ENCODE measurements around the gene USE1. TPM values are rescaled to one million over a fixed set of nuclear protein-coding genes. Genes with fewer than 3 reads are reported as not detected.

The USE1 gene
- total RNA-seq, 4 donors from 2014 or later = 17.3 to 25.2 (median 21.6) TPM

DNA sequence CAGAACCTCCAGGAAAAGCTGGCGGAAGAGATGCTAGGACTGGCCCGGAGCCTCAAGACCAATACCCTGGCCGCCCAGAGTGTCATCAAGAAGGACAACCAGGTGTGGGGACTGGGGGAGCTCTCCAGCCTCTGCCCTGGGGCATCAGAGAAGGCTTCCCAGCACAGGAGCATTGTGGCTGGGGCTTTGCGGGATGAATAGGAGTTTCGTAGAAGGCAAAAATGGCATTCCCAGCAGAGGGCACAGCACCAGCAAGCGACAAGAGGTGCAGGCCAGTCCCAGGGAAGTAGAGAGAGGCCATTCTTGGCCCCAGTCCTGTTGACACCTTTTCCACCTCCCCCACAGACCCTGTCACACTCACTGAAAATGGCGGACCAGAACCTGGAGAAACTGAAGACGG lies 4.1 kb downstream of the USE1 start:
- 98% methylated on average over 7 of the region's 8 CpGs for WGBS
- TF ChIP-seq EP300 (IDR thresholded peaks at IDR 0.05) (no peak), POLR2A (IDR thresholded peaks at IDR 0.05) (no peak), POLR2AphosphoS5 (IDR thresholded peaks at IDR 0.05) (no peak)
- TF ChIP-seq, protein P1, sequence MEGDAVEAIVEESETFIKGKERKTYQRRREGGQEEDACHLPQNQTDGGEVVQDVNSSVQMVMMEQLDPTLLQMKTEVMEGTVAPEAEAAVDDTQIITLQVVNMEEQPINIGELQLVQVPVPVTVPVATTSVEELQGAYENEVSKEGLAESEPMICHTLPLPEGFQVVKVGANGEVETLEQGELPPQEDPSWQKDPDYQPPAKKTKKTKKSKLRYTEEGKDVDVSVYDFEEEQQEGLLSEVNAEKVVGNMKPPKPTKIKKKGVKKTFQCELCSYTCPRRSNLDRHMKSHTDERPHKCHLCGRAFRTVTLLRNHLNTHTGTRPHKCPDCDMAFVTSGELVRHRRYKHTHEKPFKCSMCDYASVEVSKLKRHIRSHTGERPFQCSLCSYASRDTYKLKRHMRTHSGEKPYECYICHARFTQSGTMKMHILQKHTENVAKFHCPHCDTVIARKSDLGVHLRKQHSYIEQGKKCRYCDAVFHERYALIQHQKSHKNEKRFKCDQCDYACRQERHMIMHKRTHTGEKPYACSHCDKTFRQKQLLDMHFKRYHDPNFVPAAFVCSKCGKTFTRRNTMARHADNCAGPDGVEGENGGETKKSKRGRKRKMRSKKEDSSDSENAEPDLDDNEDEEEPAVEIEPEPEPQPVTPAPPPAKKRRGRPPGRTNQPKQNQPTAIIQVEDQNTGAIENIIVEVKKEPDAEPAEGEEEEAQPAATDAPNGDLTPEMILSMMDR (IDR thresholded peaks at IDR 0.05) = no peak
- DNase-seq (ENCODE audit: low spot score in 2 of 2) = no peak

DNA sequence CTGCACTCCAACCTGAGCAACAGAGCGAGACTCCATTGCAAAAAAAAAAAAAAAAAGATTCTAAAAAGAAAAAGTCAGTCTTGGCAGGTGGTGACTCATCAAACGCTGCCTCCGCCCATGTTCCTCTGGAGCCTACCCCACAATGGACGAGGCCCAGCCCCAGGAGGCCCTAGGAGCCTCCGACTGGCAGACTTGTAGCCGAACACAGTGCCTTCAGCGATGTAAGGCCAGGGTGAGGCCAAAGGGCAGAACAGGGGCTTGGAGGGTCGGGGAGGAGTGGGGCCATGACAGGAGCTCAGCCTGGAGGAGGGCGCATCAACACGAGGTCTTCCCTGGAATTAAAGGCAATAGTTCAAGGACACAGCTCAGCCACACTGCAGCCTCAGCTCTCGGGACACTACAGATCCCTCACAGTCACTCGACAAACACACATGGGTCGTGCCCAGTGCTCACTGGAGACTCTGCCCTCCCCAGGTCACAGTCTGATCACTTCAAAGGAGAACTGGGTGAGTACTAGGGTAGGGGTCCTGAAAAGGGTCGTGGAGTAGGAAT lies 5.1 kb downstream of the USE1 start:
- WGBS = 23% methylated on average over 12 of the region's 14 CpGs
- peaks cover 15% of the 10 kb centered on the region for H3K4me1 ChIP-seq
- H3K36me3 ChIP-seq = peaks cover 14% of the 10 kb centered on the region
- no peak for DNase-seq (ENCODE audit: low spot score in 2 of 2)
- H3K9me3 ChIP-seq = no peaks in the 10 kb centered on the region
- peak overlapping the region; percentile 34 for H3K27ac ChIP-seq
- no peaks in the 10 kb centered on the region for H3K27me3 ChIP-seq
- TF ChIP-seq POLR2A (IDR thresholded peaks at IDR 0.05) = no peak
- TF ChIP-seq EP300 (IDR thresholded peaks at IDR 0.05) = no peak
- no peak overlapping the region for H3K4me3 ChIP-seq

More for the DNA sequence above, 4.1 kb downstream of the USE1 start:
- H3K4me1 ChIP-seq = peaks cover 21% of the 10 kb centered on the region
- H3K9me3 ChIP-seq = no peaks in the 10 kb centered on the region
- H3K27ac ChIP-seq = no peak overlapping the region
- H3K4me3 ChIP-seq = no peak overlapping the region
- no peaks in the 10 kb centered on the region for H3K27me3 ChIP-seq
- H3K36me3 ChIP-seq = peaks cover 14% of the 10 kb centered on the region

DNA sequence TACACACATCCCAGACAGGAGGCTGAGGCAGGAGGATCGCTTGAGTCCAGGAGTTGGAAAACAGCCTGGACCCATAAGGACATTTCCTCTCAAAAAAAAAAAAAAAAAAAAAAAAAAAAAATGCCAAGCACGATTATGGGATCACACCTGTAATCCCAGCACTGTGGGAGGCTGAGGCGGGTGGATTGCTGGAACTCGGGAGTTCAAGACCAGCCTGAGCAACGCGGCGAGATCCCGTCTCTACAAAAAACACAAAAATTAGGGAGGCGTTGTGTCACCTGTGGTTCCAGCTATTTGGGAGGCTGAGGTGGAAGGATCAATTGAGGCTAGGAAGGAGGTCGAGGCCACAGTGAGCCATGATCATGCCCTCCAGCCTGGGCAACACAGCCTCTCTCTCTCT lies 9.9 kb downstream of the USE1 start:
- Histone ChIP-seq H3K9me3 (no peaks in the 10 kb centered on the region), H3K4me1 (peaks cover 29% of the 10 kb centered on the region), H3K4me3 (no peak overlapping the region), H3K27me3 (no peaks in the 10 kb centered on the region), H3K27ac (no peak overlapping the region), H3K36me3 (peaks cover 3% of the 10 kb centered on the region)
- TF ChIP-seq EP300 (IDR thresholded peaks at IDR 0.05) = no peak
- TF ChIP-seq, protein P1 (IDR thresholded peaks at IDR 0.05) = no peak
- no peak for DNase-seq (ENCODE audit: low spot score in 2 of 2)
- 82% methylated on average over 10 of the region's 10 CpGs for WGBS

DNA sequence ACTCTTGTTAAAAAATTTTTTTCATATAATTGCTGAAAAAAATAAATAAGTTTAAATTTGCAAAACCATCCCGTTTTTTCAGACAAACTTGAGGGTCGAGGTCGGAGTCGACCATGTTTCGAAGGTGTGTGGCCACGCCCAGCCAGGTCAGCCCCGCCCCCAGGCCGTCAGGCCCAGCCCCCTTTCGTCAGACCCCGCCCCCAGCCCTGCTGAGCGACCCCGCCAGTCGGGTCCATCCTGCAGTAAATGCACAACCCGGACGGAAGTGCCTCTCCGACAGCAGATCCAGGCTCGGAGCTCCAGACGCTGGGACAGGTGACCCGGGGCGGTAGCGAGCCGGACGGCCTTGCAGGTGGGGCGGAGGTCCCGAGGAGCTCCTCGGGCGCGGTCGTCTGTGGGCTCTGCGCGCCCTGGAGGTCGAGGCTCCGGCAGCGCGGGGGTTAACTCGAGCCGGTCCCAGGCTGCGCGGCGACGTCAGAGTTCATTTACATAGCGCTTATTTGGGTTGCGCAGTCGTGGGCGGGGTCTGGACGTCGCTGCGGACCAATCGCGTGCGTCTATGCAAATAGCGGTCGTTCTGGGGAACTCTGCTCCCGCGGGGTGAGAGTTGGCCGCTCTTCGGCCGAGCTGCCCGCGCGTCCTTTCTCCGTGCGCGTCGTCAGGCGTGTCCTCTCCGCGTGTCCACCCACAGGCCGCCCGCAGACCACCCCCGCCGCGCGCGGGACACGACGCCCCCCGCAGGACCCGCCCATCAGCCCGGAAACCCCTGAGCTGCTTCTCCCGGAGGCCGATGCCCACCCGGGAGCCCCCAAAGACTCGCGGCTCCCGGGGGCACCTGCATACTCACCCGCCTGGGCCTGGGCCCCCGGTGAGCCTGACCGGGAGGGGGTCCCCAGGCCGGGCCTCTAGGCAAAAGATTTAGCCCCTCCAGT lies 11.1 kb downstream of the USE1 start, which contains the start of gene OCEL1:
Gene OCEL1, plus strand, starts transcription at position 225 of the 932 bp plus-strand sequence. Its CDS starts 22 bp downstream, at position 247.
- Histone ChIP-seq H3K27me3 (no peaks in the 10 kb centered on the region), H3K4me3 (peak within 1 kb of the TSS; percentile 67), H3K4me1 (peaks cover 23% of the 10 kb centered on the region), H3K9me3 (no peaks in the 10 kb centered on the region), H3K36me3 (peaks cover 3% of the 10 kb centered on the region), H3K27ac (peak within 1 kb of the TSS; percentile 81)
- WGBS = 0% methylated on average over 6 of the region's 90 CpGs
- peak; percentile 99 to 100 for DNase-seq (ENCODE audit: low spot score in 2 of 2)
- TF ChIP-seq, protein P1 (IDR thresholded peaks at IDR 0.05) = no peak
- peak in 2 of 3 donors; percentile 78 to 94 for TF ChIP-seq POLR2AphosphoS5 (IDR thresholded peaks at IDR 0.05)
- TF ChIP-seq POLR2A (IDR thresholded peaks at IDR 0.05) = peak in 1 of 2 donors; percentile 13

DNA sequence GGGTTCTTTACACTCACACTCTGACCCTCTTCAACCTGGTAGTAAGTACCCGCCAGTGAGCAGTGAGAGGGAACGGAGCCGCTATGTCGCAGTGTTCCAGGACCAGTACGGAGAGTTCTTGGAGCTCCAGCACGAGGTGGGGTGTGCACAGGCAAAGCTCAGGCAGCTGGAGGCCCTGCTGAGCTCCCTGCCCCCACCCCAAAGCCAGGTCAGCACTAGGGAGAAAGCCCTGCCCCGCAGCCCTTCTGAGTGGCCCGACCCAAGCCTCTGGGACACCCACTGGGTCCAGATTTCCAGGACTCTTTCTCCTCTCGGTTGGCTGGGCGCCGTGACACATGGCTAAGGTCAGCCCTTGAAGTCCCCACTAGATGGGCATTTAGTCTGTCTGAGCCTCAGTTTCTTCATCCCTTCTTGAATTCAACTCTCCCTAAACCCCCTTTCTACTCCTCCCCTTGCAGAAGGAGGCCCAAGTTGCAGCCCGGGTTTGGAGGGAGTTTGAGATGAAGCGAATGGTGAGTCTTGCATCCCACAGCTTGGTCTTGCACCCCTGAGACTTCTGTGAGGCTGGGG lies 12.7 kb downstream of the USE1 start:
- TF ChIP-seq EP300 (IDR thresholded peaks at IDR 0.05) (no peak), POLR2A (IDR thresholded peaks at IDR 0.05) (no peak), POLR2AphosphoS5 (IDR thresholded peaks at IDR 0.05) (no peak)
- H3K4me1 ChIP-seq = peaks cover 23% of the 10 kb centered on the region
- H3K36me3 ChIP-seq = peaks cover 18% of the 10 kb centered on the region
- H3K27me3 ChIP-seq = no peaks in the 10 kb centered on the region
- 78% methylated on average over 8 of the region's 13 CpGs for WGBS
- no peak overlapping the region for H3K27ac ChIP-seq
- no peak overlapping the region for H3K4me3 ChIP-seq
- no peaks in the 10 kb centered on the region for H3K9me3 ChIP-seq
- no peak for DNase-seq (ENCODE audit: low spot score in 2 of 2)

DNA sequence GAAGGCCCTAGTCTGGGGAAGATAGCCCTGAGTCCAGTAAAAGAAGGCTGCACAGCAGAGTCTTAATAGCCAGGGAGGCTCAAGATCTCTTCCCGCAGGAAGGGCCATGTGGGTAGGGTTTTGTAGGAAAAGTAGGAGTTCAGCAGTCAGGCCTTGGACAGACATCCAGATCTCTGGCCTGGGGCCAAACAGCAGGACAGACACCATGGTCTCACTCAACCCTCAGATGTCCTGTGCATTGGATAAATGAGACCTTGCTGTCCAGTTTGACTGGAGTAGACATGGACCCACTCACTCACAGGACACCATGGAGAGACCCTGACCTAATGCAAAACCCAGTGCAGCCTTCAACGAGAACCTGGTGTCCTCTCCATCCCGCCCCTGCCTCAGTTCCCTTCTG lies 14.7 kb downstream of the USE1 start:
- H3K36me3 ChIP-seq = peaks cover 23% of the 10 kb centered on the region
- WGBS = 96% methylated on average over 3 of the region's 3 CpGs
- no peak for TF ChIP-seq POLR2AphosphoS5 (IDR thresholded peaks at IDR 0.05)
- TF ChIP-seq EP300 (IDR thresholded peaks at IDR 0.05) = no peak
- TF ChIP-seq, protein P1 (IDR thresholded peaks at IDR 0.05) = no peak
- no peak for TF ChIP-seq POLR2A (IDR thresholded peaks at IDR 0.05)

More for the DNA sequence above, 14.7 kb downstream of the USE1 start:
- Histone ChIP-seq H3K9me3 (no peaks in the 10 kb centered on the region), H3K4me3 (no peak overlapping the region), H3K27me3 (no peaks in the 10 kb centered on the region), H3K27ac (no peak overlapping the region), H3K4me1 (peaks cover 28% of the 10 kb centered on the region)
- no peak for DNase-seq (ENCODE audit: low spot score in 2 of 2)
